Activated CD4-positive, alpha-beta T cell treated with anti-CD3 and anti-CD28 coated beads, Interleukin-2, amount 50 U/mL, for 4 hours (primary cell): ENCODE data around the gene PCDHB14.
"Not testable (repeated sequence)": the region's sequence is repeated elsewhere in the genome, so short reads cannot be mapped to it uniquely, and the experiment has no call there.

Experiments used
- DNase-seq, 2 experiments: peaks; one replicate each; pipeline ENCODE4 v3.0.0-alpha.2; 2020

The PCDHB14 gene

DNA sequence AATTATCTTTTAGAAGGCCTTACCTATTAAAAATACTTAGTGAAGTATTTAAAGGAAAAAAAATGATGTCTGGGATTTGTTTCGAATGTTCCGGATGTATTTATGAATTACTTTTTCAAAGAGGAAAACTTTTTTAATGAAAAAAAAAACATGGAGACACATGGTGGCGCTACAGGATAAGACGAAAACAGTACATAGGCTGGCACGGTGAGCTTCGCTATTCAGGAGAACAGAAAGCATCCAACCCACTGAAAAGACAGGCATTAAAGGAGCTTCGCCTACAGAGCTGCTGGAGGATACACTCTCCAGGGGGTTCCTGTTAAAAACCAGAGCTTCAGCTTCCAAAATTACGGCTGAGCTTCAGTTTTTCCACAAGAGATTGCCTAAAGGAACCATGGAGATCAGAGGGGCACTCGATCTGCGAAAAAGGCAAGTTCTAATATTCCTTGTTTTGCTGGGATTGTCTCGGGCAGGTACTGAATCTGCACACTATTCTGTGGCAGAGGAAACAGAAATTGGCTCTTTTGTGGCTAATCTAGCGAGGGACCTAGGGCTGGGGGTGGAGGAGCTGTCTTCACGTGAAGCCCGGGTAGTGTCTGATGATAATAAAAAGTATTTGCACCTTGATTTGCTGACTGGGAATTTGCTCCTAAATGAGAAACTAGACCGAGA, at the start of gene PCDHB14:
Gene PCDHB14, plus strand, starts transcription at position 232 of the 672 bp plus-strand sequence. Its CDS starts 163 bp downstream, at position 395.
- no peak for DNase-seq

DNA sequence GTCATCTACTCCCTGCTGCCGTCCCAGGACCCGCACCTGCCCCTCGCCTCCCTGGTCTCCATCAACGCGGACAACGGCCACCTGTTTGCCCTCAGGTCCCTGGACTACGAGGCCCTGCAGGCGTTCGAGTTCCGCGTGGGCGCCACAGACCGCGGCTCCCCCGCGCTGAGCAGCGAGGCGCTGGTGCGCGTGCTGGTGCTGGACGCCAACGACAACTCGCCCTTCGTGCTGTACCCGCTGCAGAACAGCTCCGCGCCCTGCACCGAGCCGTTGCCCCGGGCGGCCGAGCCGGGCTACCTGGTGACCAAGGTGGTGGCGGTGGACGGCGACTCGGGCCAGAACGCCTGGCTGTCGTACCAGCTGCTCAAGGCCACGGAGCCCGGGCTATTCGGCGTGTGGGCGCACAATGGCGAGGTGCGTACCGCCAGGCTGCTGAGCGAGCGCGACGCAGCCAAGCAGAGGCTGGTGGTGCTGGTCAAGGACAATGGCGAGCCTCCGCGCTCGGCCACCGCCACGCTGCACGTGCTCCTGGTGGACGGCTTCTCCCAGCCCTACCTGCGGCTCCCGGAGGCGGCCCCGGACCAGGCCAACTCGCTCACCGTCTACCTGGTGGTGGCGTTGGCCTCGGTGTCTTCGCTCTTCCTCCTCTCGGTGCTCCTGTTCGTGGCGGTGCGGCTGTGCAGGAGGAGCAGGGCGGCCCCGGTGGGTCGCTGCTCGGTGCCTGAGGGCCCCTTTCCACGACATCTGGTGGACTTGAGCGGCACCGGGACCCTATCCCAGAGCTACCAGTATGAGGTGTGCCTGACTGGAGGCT, 48.6 kb upstream of the PCDHB14 start:
- not testable (repeated sequence) for DNase-seq

- DNase-seq = no peak
Measured at GRCh38 chr5:141175933-141176332, 47.2 kb upstream of the PCDHB14 start.

DNA sequence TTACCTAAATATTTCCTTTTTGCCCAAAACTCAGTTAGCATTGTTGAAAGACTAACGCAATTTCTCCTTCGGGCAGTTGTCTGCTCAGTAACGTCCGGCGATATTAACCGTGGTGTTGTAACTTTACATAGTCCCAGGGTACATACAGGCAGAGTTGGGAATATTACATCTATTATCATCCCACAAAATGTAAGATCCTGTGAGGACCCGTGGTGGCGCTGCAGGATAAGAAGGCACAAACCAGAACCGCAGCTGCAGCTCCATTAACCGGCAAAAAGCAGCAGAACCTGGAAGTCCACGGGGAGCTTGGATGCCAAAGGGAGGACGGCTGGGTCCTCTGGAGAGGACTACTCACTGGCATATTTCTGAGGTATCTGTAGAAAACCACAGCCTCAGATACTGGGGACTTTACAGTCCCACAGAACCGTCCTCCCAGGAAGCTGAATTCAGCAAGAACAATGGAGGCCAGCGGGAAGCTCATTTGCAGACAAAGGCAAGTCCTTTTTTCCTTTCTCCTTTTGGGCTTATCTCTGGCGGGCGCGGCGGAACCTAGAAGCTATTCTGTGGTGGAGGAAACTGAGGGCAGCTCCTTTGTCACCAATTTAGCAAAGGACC, 45.5 kb upstream of the PCDHB14 start, which contains the start of gene PCDHB8:
Gene PCDHB8, plus strand, starts transcription at position 214 of the 615 bp plus-strand sequence. Its CDS starts 245 bp downstream, at position 459.
- DNase-seq = not testable (repeated sequence)

GRCh38 chr5:141179371-141179770, 43.8 kb upstream of the PCDHB14 start:
- DNase-seq = not testable (repeated sequence)

DNA sequence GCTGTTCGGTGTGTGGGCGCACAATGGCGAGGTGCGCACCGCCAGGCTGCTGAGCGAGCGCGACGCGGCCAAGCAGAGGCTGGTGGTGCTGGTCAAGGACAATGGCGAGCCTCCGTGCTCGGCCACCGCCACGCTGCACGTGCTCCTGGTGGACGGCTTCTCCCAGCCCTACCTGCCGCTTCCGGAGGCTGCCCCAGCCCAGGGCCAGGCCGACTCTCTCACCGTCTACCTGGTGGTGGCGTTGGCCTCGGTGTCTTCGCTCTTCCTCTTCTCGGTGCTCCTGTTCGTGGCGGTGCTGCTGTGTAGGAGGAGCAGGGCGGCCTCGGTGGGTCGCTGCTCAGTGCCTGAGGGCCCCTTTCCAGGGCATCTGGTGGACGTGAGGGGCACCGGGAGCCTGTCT, 43.3 kb upstream of the PCDHB14 start:
- DNase-seq = not testable (repeated sequence)

GRCh38 chr5:141180313-141180712, 42.8 kb upstream of the PCDHB14 start:
- DNase-seq = no peak

DNA sequence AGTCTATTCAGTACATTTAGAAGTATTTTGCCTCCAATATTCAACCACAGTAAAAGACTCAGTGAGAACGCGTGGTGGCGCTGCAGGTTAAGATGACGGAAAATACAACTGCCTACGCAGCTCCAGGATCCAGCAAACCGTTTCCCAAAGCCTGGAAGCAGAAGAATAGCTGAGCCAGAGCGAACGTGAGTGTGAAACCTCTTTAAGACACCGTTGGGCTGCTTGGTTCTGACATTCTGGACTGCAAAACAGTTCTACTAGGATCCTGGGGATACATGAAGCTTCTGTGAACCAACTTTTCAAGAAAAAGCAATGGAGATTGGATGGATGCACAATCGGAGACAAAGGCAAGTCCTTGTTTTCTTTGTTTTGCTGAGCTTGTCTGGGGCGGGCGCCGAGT, 40.9 kb upstream of the PCDHB14 start, which contains the start of gene PCDHB16:
Gene PCDHB16, plus strand, starts transcription at position 140 of the 400 bp plus-strand sequence. Its CDS starts 173 bp downstream, at position 313.
- no peak for DNase-seq

GRCh38 chr5:141184117-141184855, 38.9 kb upstream of the PCDHB14 start:
- DNase-seq = not testable (repeated sequence)

GRCh38 chr5:141186897-141187512, 36.1 kb upstream of the PCDHB14 start, which contains the start of gene PCDHB9:
Gene PCDHB9, plus strand, starts transcription at chr5:141187161. Its CDS starts 158 bp downstream, at chr5:141187319.
- peak in 1 of 2 experiments; percentile 15 for DNase-seq

- not testable (repeated sequence) for DNase-seq
Measured at GRCh38 chr5:141188682-141189081, 34.5 kb upstream of the PCDHB14 start.

GRCh38 chr5:141189131-141189530, 34.0 kb upstream of the PCDHB14 start:
- not testable (repeated sequence) for DNase-seq

GRCh38 chr5:141192110-141192725, 30.9 kb upstream of the PCDHB14 start, which contains the start of gene PCDHB10:
Gene PCDHB10, plus strand, starts transcription at chr5:141192353. Its CDS starts 200 bp downstream, at chr5:141192553.
- DNase-seq = peak in 1 of 2 experiments; percentile 8

DNA sequence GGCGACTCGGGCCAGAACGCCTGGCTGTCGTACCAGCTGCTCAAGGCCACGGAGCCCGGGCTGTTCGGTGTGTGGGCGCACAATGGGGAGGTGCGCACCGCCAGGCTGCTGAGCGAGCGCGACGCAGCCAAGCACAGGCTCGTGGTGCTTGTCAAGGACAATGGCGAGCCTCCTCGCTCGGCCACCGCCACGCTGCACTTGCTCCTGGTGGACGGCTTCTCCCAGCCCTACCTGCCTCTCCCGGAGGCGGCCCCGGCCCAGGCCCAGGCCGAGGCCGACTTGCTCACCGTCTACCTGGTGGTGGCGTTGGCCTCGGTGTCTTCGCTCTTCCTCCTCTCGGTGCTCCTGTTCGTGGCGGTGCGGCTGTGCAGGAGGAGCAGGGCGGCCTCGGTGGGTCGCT, 28.8 kb upstream of the PCDHB14 start:
- DNase-seq = not testable (repeated sequence)

- DNase-seq = no peak
Measured at GRCh38 chr5:141196363-141196762, 26.8 kb upstream of the PCDHB14 start.

- no peak for DNase-seq
Measured at GRCh38 chr5:141199359-141200235, 23.5 kb upstream of the PCDHB14 start, which contains the start of gene PCDHB11. Gene PCDHB11, plus strand, starts transcription at chr5:141199627. Its CDS starts 148 bp downstream, at chr5:141199775.

DNA sequence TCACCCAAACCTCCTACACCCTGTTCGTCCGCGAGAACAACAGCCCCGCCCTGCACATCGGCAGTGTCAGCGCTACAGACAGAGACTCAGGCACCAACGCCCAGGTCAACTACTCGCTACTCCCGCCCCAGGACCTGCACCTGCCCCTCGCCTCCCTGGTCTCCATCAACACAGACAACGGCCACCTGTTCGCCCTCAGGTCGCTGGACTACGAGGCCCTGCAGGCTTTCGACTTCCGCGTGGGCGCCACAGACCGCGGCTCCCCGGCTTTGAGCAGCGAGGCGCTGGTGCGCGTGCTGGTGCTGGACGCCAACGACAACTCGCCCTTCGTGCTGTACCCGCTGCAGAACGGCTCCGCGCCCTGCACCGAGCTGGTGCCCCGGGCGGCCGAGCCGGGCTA, 22.0 kb upstream of the PCDHB14 start:
- not testable (repeated sequence) for DNase-seq

DNA sequence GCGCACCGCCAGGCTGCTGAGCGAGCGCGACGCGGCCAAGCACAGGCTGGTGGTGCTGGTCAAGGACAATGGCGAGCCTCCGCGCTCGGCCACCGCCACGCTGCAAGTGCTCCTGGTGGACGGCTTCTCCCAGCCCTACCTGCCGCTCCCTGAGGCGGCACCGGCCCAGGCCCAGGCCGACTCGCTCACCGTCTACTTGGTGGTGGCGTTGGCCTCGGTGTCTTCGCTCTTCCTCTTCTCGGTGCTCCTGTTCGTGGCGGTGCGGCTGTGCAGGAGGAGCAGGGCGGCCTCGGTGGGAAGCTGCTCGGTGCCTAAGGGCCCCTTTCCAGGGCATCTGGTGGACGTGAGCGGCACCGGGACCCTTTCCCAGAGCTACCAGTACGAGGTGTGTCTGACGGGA, 21.5 kb upstream of the PCDHB14 start:
- DNase-seq = not testable (repeated sequence)

DNA sequence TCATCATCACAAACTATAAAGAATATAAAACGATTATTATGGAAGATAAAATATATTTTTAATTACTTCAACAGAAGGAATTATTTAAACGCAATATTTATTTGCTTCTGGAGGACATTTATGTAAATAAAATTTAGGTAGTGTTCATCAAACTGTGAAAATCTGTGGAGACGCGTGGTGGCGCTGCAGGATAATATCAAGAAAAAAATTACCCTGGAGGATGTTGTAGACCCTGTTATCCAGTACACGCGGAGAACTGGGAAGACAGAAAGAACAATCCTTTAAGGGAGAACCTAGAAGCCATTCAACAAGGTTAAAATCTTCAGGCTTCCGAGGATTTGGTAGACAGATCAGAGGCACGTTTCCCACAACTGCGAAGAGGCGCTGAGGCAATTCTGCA, 14.7 kb upstream of the PCDHB14 start, which contains the start of gene PCDHB12:
Gene PCDHB12, plus strand, starts transcription at position 242 of the 400 bp plus-strand sequence. CDS start 189 bp downstream, outside the sequence.
- DNase-seq = no peak

DNA sequence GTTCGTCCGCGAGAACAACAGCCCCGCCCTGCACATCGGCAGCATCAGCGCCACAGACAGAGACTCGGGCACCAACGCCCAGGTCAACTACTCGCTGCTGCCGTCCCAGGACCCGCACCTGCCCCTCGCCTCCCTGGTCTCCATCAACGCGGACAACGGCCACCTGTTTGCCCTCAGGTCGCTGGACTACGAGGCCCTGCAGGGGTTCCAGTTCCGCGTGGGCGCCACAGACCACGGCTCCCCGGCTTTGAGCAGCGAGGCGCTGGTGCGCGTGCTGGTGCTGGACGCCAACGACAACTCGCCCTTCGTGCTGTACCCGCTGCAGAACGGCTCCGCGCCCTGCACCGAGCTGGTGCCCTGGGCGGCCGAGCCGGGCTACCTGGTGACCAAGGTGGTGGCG, 12.9 kb upstream of the PCDHB14 start:
- not testable (repeated sequence) for DNase-seq
